WERI-Rb-1 (cell line): ENCODE data around the gene OPN3.
A peak's percentile ranks its signal among the peaks of the same experiment; 100 is the strongest.

Experiments used
- DNase-seq: peaks from one replicate; pipeline ENCODE4 v3.0.0-alpha.2; 2020
- H3K27ac ChIP-seq: fragments of 250-450 bp; sonication (Bioruptor Pico); 2 replicates; pipeline ENCODE4 v1.5.1; 2020; ENCODE audit warnings: mild to moderate bottlenecking, moderate library complexity
- H3K27me3 ChIP-seq: fragments of 250-450 bp; sonication (Bioruptor Pico); 2 replicates; pipeline ENCODE4 v1.5.1; 2021; ENCODE audit warnings: mild to moderate bottlenecking, low read depth, moderate library complexity; ENCODE audit not compliant: insufficient read depth, severe bottlenecking
- H3K36me3 ChIP-seq: fragments of 250-450 bp; sonication (Bioruptor Pico); 2 replicates; pipeline ENCODE4 v1.5.1; 2020; ENCODE audit warnings: mild to moderate bottlenecking, moderate library complexity
- H3K4me3 ChIP-seq: 2 replicates; pipeline ENCODE4 v1.5.1; 2011; ENCODE audit warnings: low read depth, mild to moderate bottlenecking, control low read depth, low read length
- H3K9me3 ChIP-seq: fragments of 250-450 bp; sonication (Bioruptor Pico); 2 replicates; pipeline ENCODE4 v1.5.1; 2021; ENCODE audit warnings: mild to moderate bottlenecking, moderate library complexity; ENCODE audit not compliant: severe bottlenecking
- TF ChIP-seq, protein P1 (sequence below): IDR thresholded peaks from 2 replicates; pipeline ENCODE4 v1.5.1; 2011; ENCODE audit warnings: low read depth, mild to moderate bottlenecking, control low read depth, inconsistent platforms, low read length

The OPN3 gene

DNA sequence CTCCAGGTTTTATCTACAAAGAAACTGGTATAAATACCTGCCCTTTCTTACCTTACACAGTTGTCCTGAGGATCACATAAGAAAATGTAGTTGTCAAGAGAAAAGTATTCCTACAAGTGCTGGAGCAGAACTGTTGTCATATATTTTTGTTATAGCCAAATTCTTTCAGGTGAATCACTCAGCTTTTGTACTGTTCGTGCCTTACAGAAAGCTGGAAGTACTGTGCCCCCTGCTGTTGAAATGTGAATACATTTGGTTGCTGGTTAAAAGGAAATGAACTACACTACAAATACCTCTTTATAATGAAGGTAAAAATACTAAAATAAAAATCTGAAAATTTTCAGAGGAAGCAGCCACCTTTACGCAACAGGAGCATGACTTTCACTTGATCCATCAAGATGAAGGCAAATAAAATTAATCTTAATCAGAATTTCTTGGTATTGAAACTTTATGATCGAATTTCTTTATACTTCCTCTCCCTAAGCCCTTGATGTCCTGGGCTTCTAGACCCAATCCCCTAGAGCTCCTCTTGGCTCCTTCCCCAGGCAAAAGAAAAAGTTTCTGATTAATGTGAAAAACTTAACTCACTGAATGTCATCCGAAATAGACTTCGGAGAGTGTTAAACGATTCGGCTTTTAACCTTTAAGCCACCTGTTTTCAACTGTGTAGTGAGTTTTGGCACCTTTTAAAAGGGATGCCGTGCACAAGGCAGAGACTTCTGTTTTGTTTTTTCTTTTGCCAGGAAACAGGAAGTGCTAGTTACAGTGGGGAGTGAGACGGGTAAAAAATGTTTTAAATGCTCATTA lies 12.5 kb downstream of the OPN3 start:
- H3K27me3 ChIP-seq = no peaks in the 10 kb centered on the region
- H3K4me3 ChIP-seq = no peak overlapping the region
- no peak overlapping the region for H3K27ac ChIP-seq
- no peaks in the 10 kb centered on the region for H3K9me3 ChIP-seq
- TF ChIP-seq, protein P1, sequence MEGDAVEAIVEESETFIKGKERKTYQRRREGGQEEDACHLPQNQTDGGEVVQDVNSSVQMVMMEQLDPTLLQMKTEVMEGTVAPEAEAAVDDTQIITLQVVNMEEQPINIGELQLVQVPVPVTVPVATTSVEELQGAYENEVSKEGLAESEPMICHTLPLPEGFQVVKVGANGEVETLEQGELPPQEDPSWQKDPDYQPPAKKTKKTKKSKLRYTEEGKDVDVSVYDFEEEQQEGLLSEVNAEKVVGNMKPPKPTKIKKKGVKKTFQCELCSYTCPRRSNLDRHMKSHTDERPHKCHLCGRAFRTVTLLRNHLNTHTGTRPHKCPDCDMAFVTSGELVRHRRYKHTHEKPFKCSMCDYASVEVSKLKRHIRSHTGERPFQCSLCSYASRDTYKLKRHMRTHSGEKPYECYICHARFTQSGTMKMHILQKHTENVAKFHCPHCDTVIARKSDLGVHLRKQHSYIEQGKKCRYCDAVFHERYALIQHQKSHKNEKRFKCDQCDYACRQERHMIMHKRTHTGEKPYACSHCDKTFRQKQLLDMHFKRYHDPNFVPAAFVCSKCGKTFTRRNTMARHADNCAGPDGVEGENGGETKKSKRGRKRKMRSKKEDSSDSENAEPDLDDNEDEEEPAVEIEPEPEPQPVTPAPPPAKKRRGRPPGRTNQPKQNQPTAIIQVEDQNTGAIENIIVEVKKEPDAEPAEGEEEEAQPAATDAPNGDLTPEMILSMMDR = peak; percentile 51
- H3K36me3 ChIP-seq = no peaks in the 10 kb centered on the region
- peak; percentile 44 for DNase-seq

DNA sequence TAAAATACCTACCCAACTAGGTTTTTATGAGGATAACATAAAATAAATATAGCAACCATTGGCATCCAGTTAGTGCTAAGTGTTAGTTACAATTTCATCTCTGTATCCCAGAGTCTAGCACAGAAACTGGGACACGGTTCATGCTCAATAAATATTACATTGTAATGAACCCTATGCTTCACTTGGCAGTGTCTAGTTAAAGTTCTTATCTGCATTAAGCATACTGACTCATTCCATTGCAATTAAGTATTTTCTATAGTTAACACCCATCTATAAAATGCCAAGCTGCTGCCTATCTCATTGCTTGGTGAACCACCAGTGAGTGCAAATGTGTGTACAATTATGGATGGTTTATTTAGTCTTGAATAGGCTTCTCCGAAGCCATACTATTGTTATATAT lies 15.2 kb downstream of the OPN3 start:
- H3K36me3 ChIP-seq = no peaks in the 10 kb centered on the region
- H3K4me3 ChIP-seq = no peak overlapping the region
- DNase-seq = no peak
- no peak overlapping the region for H3K27ac ChIP-seq
- TF ChIP-seq, protein P1 = no peak
- no peaks in the 10 kb centered on the region for H3K27me3 ChIP-seq
- no peaks in the 10 kb centered on the region for H3K9me3 ChIP-seq

- Histone ChIP-seq H3K4me3 (no peak overlapping the region), H3K9me3 (no peaks in the 10 kb centered on the region), H3K27ac (no peak overlapping the region), H3K27me3 (no peaks in the 10 kb centered on the region), H3K36me3 (no peaks in the 10 kb centered on the region)
- TF ChIP-seq, protein P1 = no peak
- no peak for DNase-seq
These were observed 17.5 kb downstream of the OPN3 start for GRCh38 chr1:241622669-241623068.

DNA sequence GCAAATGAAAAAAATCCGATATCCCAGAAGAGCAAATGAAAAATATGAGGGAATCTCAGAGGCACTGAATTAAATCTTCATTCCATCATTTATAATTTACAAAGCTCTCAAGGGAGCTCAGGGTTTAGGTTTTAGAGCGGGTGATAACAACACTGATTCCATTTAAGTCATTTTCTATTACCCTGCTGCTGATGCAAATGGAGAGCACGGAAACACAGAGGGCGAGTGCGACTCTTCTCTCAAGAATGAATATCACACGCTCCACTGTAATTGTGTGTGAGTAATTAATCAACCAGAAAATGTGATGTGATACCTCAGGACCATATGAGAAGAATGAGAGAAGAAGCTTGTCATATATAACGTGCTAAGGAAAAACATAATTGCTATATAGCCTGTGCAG lies 22.7 kb downstream of the OPN3 start:
- no peak for DNase-seq
- TF ChIP-seq, protein P1 = no peak
- Histone ChIP-seq H3K9me3 (no peaks in the 10 kb centered on the region), H3K27me3 (no peaks in the 10 kb centered on the region), H3K36me3 (no peaks in the 10 kb centered on the region), H3K27ac (no peak overlapping the region), H3K4me3 (no peak overlapping the region)

- Histone ChIP-seq H3K27me3 (no peaks in the 10 kb centered on the region), H3K27ac (no peak overlapping the region), H3K4me3 (no peak overlapping the region), H3K36me3 (no peaks in the 10 kb centered on the region), H3K9me3 (no peaks in the 10 kb centered on the region)
- TF ChIP-seq, protein P1 = no peak
- DNase-seq = no peak
These were observed 24.9 kb downstream of the OPN3 start for GRCh38 chr1:241615043-241615974.
